Measurements from ENCODE around the gene DSTYK.

GRCh38 chr1:205245096-205245495, 33.6 kb upstream of the DSTYK start:
- no peak for TF ChIP-seq POLR2A (IDR thresholded peaks at IDR 0.05; ENCODE audit: low read depth, low read length)
- no peak for TF ChIP-seq POLR2AphosphoS5 (IDR thresholded peaks at IDR 0.05; ENCODE audit: insufficient read depth, low read depth, low read length)
- no peak for TF ChIP-seq CTCF (IDR thresholded peaks at IDR 0.05; ENCODE audit: extremely low read depth in 1 of 2, insufficient read depth in 1 of 2, low read depth in 1 of 2, low read length in 2 of 2)
- TF ChIP-seq JUN (IDR thresholded peaks at IDR 0.05; ENCODE audit: borderline replicate concordance, insufficient read depth, insufficient read length, low read depth), result no peak
- no peak for TF ChIP-seq MAX (IDR thresholded peaks at IDR 0.05; ENCODE audit: insufficient read depth, insufficient read length)
